Measurements from ENCODE around the gene TYMP. TPM values are rescaled to one million over a fixed set of nuclear protein-coding genes. Genes with fewer than 3 reads are reported as not detected.

The TYMP gene
- total RNA-seq, 6 experiments from 2014 or later = 30.6 to 223 (median 88.2) TPM

GRCh38 chr22:50576806-50577696 is 47.2 kb upstream of the TYMP start:
- DNase-seq = no peak
- Histone ChIP-seq H3K36me3 (peaks cover 0 to 4% (median 0%) of the 10 kb centered on the region in 4 donors), H3K4me1 (peaks cover 0 to 4% (median 0%) of the 10 kb centered on the region in 4 donors), H3K27ac (no peak overlapping the region), H3K9me3 (no peaks in the 10 kb centered on the region), H3K27me3 (no peaks in the 10 kb centered on the region), H3K4me3 (no peak overlapping the region)
- intact Hi-C loops (cut with DNase I) = no loop called here
- ATAC-seq = no peak
- TF ChIP-seq CTCF (IDR thresholded peaks at IDR 0.05) (no peak), POLR2A (IDR thresholded peaks at IDR 0.05) (no peak)
- WGBS (ENCODE audit: insufficient coverage, low coverage, low lambda C conversion rate, missing lambda C conversion rate) = 84% methylated on average over 6 of the region's 18 CpGs

GRCh38 chr22:50576070-50576469 is 46.3 kb upstream of the TYMP start:
- peak in 3 of 4 donors; percentile 5 to 54 (median 45) for ATAC-seq
- 54% methylated on average over 3 of the region's 5 CpGs for WGBS (ENCODE audit: insufficient coverage, low coverage, low lambda C conversion rate, missing lambda C conversion rate)
- H3K36me3 ChIP-seq = peaks cover 0 to 9% (median 2%) of the 10 kb centered on the region in 4 donors
- no peak overlapping the region for H3K27ac ChIP-seq
- H3K27me3 ChIP-seq = no peaks in the 10 kb centered on the region
- intact Hi-C loops (cut with DNase I) = no loop called here
- TF ChIP-seq CTCF (IDR thresholded peaks at IDR 0.05) (peak in 2 of 4 donors; percentile 34 to 35), POLR2A (IDR thresholded peaks at IDR 0.05) (no peak)
- H3K9me3 ChIP-seq = no peaks in the 10 kb centered on the region
- H3K4me3 ChIP-seq = no peak overlapping the region
- peaks cover 0 to under 1% (median 0%) of the 10 kb centered on the region in 4 donors for H3K4me1 ChIP-seq
- DNase-seq = no peak

GRCh38 chr22:50575426-50575941 is 45.7 kb upstream of the TYMP start:
- intact Hi-C loops (cut with DNase I) = no loop called here
- H3K9me3 ChIP-seq = no peaks in the 10 kb centered on the region
- 100% methylated on average over 1 of the region's 8 CpGs for WGBS (ENCODE audit: insufficient coverage, low coverage, low lambda C conversion rate, missing lambda C conversion rate)
- no peaks in the 10 kb centered on the region for H3K27me3 ChIP-seq
- DNase-seq = no peak
- ATAC-seq = no peak
- H3K36me3 ChIP-seq = peaks cover 0 to 11% (median 2%) of the 10 kb centered on the region in 4 donors
- H3K27ac ChIP-seq = no peak overlapping the region
- TF ChIP-seq POLR2A (IDR thresholded peaks at IDR 0.05) (no peak), CTCF (IDR thresholded peaks at IDR 0.05) (no peak)
- peaks cover 0 to 5% (median 1%) of the 10 kb centered on the region in 4 donors for H3K4me1 ChIP-seq
- H3K4me3 ChIP-seq = no peak overlapping the region

GRCh38 chr22:50574383-50574755 is 44.6 kb upstream of the TYMP start:
- intact Hi-C loops (cut with DNase I) = no loop called here
- no peak for ATAC-seq

More at GRCh38 chr22:50574383-50574755, 44.6 kb upstream of the TYMP start:
- Histone ChIP-seq H3K27ac (no peak overlapping the region), H3K36me3 (peaks cover 0 to 11% (median 2%) of the 10 kb centered on the region in 4 donors), H3K27me3 (no peaks in the 10 kb centered on the region), H3K4me1 (peaks cover 0 to 16% (median 7%) of the 10 kb centered on the region in 4 donors), H3K4me3 (no peak overlapping the region), H3K9me3 (no peaks in the 10 kb centered on the region)
- 86% methylated on average over 7 of the region's 11 CpGs for WGBS (ENCODE audit: insufficient coverage, low coverage, low lambda C conversion rate, missing lambda C conversion rate)
- DNase-seq = no peak
- no peak for TF ChIP-seq POLR2A (IDR thresholded peaks at IDR 0.05)
- no peak for TF ChIP-seq CTCF (IDR thresholded peaks at IDR 0.05)
